GM18873 (cell line): ENCODE data around the gene SPACA6.

Source experiments
- ATAC-seq: cut with Tn5 transposase; IDR thresholded peaks from one replicate; pipeline ENCODE4 v1.9.1; 2021; ENCODE audit warnings: mild to moderate bottlenecking, moderate library complexity, moderate number of reproducible peaks; ENCODE audit not compliant: unreplicated experiment, low FRiP score

Gene SPACA6

GRCh38 chr19:51703575-51704515 lies 10.7 kb downstream of the SPACA6 start:
- peak; percentile 85 for ATAC-seq

GRCh38 chr19:51704626-51705025 lies 11.5 kb downstream of the SPACA6 start:
- no peak for ATAC-seq

- no peak for ATAC-seq
Observed at GRCh38 chr19:51706296-51706695, 13.2 kb downstream of the SPACA6 start.

DNA sequence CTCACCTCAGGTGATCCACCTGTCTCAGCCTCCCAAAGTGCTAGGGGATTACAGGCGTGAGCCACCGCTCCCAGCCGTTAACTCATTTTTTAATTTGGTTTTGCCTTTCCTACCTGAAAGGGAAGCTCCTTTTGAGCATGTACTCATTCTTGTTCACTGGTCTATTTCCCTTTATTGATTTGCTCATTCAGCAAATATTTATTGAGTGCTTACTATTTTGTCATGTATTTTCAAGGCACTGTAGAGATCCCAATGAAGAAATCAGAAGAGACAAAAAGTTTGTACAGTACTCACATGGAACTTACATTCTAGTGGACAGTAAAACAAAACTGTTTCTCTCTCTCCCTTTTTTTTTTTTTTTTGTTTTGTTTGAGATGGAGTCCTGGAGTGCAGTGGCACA lies 13.8 kb downstream of the SPACA6 start:
- ATAC-seq = no peak

- no peak for ATAC-seq
Observed at GRCh38 chr19:51708811-51709210, 15.7 kb downstream of the SPACA6 start.

DNA sequence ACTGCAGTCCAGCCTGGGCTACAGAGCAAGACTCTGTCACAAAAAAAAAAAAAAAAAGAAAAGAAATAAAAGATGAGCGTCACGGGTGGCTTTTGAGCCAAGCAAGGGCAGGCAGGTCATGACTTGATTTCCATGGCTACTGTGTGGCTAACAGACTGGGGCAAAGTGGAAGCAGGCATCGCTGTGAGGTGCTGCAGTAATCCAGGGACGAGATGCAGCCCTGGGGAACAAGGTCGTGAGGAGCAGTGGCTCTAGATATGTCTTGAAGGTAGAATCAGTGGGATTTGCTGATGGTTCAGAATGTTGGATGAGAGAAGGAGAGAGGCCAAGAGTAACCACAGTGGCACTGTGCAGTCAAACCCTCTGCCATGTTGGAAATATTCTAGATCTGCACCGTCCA lies 16.4 kb downstream of the SPACA6 start:
- ATAC-seq = no peak

DNA sequence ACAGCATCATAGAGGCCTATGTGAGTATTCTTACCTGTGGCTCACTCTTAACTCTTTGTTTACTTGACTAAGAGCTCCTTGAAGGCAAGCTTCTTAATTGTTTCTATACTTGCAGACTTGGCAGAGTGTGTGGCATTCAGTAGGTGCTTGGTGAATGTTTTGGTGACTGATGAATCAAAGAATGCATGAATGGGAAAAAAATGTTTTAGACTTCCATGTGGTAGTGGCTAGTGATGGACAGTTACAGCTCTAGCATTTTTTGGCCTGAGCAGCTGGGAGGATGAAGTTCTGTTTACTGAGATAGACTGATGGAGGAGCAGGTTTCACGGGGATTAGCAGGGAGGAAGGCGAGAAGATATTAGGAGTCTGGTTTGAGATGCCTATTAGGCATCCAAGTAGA lies 17.0 kb downstream of the SPACA6 start:
- no peak for ATAC-seq

GRCh38 chr19:51711702-51712101 lies 18.6 kb downstream of the SPACA6 start:
- ATAC-seq = no peak

DNA sequence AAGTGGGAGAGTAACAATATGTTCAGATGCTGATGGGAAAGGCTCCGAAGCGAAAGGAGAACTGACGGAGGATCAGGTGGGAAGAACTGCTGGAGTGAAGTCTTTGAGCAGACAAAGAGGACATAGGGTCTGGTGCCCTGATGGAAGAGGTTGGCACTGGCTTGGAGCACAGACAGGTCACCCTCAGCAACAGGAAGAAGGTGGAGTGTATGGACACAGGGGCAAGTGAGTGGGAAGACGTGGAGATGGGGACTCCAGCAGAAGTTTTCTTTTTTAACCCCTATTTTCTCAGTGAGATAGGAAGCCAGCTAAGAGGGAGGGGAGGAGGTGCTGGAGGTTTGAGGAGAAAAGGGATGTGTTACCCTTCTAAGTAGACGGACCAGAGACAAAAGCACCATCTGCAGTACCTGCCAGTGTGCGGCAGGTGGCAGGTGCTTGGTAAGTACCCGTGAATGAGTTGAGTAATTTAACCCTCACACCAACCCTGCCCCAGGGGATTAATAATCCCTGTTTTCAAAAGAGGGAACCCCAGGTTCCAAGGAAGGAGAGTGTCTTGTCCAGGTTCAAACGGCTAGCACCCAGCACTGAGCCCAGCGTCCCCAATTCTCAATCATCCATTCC lies 19.4 kb downstream of the SPACA6 start:
- ATAC-seq = no peak

- ATAC-seq = no peak
Observed at GRCh38 chr19:51713319-51714285, 20.5 kb downstream of the SPACA6 start.

- ATAC-seq = no peak
Observed at GRCh38 chr19:51714848-51715247, 21.7 kb downstream of the SPACA6 start.

GRCh38 chr19:51715850-51716249 lies 22.7 kb downstream of the SPACA6 start:
- no peak for ATAC-seq

DNA sequence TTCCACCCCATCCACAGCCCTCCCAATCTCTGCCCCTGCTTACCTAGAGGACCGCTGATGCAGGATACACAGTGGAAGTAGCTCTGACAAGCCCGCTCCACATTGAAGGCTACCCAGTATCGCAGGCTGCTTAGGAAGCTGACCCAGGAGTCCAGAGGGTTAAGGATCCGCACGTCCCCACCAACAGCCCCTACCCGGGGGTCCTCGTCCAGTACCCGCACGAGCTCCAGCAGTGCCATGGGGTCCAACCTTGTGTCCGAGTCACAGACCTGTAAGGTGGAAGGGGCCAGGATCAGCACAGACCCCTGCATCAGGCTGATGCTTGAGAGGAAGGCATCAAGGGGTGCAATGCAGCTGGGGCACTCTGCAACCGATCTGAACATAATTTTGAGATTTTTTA lies 23.8 kb downstream of the SPACA6 start:
- ATAC-seq = no peak

GRCh38 chr19:51719251-51719988 lies 26.3 kb downstream of the SPACA6 start:
- no peak for ATAC-seq

- ATAC-seq = no peak
Observed at GRCh38 chr19:51721905-51722304, 28.8 kb downstream of the SPACA6 start.

DNA sequence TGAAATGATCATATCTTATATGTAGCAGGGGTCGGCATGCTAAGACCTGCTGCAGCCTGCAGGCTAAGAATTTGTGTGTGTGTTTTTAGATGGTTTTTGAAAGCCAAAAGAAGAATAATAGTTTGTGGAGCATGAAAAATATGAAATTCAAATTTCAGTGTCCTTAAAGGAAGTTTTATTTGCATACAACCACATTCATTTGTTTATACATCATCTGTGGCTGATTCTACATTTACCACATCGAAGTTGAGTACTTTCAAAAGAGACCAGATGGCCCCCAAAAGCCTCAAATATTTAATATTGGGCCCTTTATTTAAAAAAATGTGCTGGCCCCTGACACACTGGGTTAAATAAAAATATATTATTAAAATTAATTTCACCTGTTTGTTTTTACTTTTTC lies 29.4 kb downstream of the SPACA6 start:
- ATAC-seq = no peak

DNA sequence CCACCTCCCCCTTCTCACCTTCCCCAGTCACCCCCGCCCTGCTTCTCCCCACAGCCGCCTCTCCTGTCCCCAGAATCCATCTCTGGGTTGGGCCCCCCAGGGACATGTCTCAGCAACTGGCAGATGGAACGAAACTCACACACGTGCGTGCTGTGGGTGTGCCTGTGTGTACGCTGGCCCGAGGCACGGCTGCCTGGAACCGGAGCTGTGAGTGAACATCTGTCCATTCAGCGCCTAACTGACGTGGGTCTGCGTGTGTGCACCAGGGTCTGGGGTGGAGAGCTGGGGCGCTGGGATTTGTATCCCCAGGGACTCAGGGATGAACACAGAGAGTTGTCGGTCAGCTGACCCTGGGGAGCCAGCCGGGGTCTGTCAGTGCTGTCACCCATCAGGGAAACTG lies 31.4 kb downstream of the SPACA6 start:
- no peak for ATAC-seq

DNA sequence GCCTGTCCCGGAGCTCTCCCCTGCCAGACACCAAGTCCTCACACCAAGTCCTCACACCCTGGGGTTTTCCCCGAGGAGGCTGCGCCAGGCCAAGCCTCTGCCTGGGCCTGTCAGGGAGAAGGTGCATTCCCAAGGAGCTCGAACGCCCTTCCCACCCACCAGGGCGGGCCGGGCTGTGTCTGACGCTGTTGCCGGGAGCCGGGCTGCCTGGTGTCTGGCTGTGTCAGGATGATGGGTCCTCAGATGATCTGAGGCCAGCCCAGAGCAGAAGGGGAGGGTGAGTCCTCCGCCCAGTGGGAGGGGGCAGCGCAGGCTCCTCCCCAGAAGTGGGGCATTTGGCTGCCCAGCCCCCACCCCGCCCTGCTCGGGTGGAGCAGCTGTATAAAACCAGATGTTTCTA lies 32.9 kb downstream of the SPACA6 start:
- no peak for ATAC-seq

DNA sequence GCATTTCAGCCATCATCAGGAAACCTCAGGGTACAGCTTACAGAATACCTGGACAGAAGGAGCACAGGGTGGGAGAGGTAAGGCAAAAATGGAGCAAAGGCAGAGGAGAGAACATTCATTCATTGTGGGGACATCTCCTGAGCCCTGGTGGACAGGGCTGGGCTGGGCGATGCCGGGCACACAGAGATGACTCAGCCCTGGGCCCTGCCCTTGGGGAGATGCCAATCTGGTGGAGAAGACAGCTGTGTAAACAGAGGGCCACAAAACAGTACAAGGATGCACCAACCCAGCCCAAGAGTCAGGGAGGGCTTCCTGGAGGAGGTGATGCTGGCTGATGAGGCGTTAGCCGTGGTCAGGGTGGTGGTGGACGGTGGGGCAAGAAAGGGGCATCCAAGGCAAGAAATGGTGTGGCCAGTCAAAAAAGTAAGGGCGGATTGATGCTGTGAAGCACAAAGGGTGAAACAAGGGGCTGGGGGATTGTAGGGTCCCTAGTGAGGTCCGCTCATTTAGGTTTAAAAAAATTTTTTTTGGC lies 34.3 kb downstream of the SPACA6 start:
- no peak for ATAC-seq

- ATAC-seq = no peak
Observed at GRCh38 chr19:51729781-51730180, 36.7 kb downstream of the SPACA6 start.
